ENCODE data around the gene RPRD2. TPM values are rescaled to one million over a fixed set of nuclear protein-coding genes. Genes with fewer than 3 reads are reported as not detected.
A peak's percentile ranks its signal among the peaks of the same experiment; 100 is the strongest.

The RPRD2 gene
- polyA plus RNA-seq, 1 experiment, result 19.7 TPM

- CTCF ChIA-PET, result no interaction called here
- H3K9me3 ChIP-seq (ENCODE audit: control insufficient read depth, insufficient read depth, low read length), result no peaks in the 10 kb centered on the region
- TF ChIP-seq, protein P1, sequence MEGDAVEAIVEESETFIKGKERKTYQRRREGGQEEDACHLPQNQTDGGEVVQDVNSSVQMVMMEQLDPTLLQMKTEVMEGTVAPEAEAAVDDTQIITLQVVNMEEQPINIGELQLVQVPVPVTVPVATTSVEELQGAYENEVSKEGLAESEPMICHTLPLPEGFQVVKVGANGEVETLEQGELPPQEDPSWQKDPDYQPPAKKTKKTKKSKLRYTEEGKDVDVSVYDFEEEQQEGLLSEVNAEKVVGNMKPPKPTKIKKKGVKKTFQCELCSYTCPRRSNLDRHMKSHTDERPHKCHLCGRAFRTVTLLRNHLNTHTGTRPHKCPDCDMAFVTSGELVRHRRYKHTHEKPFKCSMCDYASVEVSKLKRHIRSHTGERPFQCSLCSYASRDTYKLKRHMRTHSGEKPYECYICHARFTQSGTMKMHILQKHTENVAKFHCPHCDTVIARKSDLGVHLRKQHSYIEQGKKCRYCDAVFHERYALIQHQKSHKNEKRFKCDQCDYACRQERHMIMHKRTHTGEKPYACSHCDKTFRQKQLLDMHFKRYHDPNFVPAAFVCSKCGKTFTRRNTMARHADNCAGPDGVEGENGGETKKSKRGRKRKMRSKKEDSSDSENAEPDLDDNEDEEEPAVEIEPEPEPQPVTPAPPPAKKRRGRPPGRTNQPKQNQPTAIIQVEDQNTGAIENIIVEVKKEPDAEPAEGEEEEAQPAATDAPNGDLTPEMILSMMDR (IDR thresholded peaks at IDR 0.05; ENCODE audit: low read depth, low read length), result no peak
- POLR2A ChIA-PET, result no interaction called here
- H3K27me3 ChIP-seq (ENCODE audit: control insufficient read depth, insufficient read depth, low read length), result no peaks in the 10 kb centered on the region
- no peak for DNase-seq (ENCODE audit: low read depth, low spot score)
- no peak overlapping the region for H3K27ac ChIP-seq (ENCODE audit: low read depth, low read length)
- H3K4me3 ChIP-seq (ENCODE audit: low read depth, low read length), result no peak overlapping the region
Measured at GRCh38 chr1:150505431-150505830, 141.5 kb downstream of the RPRD2 start.

DNA sequence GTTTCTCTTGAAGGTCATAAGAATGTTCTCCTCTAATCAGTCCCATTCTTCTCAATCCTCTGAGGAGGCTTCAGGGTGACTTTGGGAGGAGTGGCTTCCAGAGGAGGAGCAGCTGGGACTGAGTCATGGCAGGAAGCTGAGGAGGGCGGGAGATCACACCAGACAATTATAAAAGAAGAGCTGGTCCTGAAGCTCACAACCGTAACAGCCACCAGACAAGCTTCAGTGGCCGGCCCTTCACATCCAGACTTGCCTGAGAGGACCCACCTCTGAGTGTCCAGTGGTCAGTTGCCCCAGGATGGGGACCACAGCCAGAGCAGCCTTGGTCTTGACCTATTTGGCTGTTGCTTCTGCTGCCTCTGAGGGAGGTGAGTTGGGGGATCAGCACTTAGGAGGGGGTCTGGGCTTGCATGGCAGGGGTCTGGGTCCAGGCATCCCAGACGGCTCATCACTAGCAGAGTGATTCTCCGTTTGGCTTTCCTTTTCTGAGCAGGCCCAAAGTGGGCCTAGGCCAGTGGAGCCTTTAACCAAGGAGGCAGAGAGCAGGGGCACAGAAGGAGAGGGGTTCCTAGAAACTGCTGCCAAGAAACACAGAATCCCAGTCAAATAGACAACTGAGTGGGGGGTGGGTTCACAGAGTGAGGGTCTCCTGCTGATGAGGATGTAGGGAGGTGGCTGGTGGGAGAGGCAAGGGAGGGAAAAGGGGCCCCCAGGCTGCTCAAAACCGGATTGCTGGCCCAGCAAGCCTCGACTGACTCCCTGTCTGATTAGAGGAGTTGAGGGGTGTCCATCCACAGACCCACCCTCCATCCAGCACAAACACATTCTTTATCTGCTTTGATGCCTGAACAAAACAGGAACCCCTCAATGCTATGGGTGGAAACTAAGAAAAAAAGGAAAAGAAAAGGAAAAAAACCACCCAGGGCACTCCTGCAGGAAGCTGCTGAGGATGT lies 144.2 kb downstream of the RPRD2 start, which contains the start of gene ECM1:
Gene ECM1 (plus strand): TSS at position 198 of the 953 bp plus-strand sequence. CDS start 101 bp downstream, at position 299.
- DNase-seq (ENCODE audit: low read depth, low spot score), result peak; percentile 46
- H3K4me3 ChIP-seq (ENCODE audit: low read depth, low read length), result peak within 1 kb of the TSS; percentile 70
- TF ChIP-seq, protein P1 (IDR thresholded peaks at IDR 0.05; ENCODE audit: low read depth, low read length), result no peak
- ChIA-PET CTCF (interaction anchor here (1.5 kb wide), 1 partner anchor 22 kb away, joined by 4 read pairs; no protein-coding TSS in a partner anchor), POLR2A (interaction anchor here (0.5 to 1.6 kb wide), 7 partner anchors 8 to 647 kb away, joined by 3 to 9 read pairs (median 4); partner anchors contain the start of genes FALEC and TARS2)
- no peaks in the 10 kb centered on the region for H3K27me3 ChIP-seq (ENCODE audit: control insufficient read depth, insufficient read depth, low read length)
- no peaks in the 10 kb centered on the region for H3K9me3 ChIP-seq (ENCODE audit: control insufficient read depth, insufficient read depth, low read length)
- H3K27ac ChIP-seq (ENCODE audit: low read depth, low read length), result peak within 1 kb of the TSS; percentile 73

DNA sequence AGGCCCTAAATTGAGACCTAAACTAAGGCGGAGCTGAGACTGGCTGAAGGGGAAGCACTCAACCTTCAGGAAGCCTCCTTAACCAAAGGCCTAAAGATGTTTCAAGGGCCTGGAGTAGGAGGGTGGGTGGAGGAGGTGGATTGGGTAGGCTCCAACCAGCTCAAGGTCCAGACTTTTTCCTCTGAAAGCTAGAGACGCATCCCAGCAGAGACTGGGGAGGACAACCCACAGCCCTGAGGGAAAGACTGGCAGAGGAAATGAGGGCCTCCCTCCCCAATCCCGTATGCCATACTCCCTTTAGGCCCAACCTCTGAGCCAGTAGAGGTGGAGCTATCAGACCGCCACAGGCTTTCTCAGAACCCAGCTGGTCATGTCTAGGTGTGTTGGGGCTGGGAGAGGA lies 145.0 kb downstream of the RPRD2 start:
- Histone ChIP-seq H3K4me3 (ENCODE audit: low read depth, low read length) (peak overlapping the region; percentile 70), H3K9me3 (ENCODE audit: control insufficient read depth, insufficient read depth, low read length) (no peaks in the 10 kb centered on the region), H3K27me3 (ENCODE audit: control insufficient read depth, insufficient read depth, low read length) (no peaks in the 10 kb centered on the region), H3K27ac (ENCODE audit: low read depth, low read length) (no peak overlapping the region)
- ChIA-PET CTCF (interaction anchor here (1.2 to 1.5 kb wide), 2 partner anchors 21 to 52 kb away, joined by 4 read pairs; no protein-coding TSS in a partner anchor), POLR2A (interaction anchor here (1.0 kb wide), 1 partner anchor 22 kb away, joined by 4 read pairs; the partner anchor contains the start of gene TARS2)
- DNase-seq (ENCODE audit: low read depth, low spot score), result no peak
- TF ChIP-seq, protein P1 (IDR thresholded peaks at IDR 0.05; ENCODE audit: low read depth, low read length), result no peak

DNA sequence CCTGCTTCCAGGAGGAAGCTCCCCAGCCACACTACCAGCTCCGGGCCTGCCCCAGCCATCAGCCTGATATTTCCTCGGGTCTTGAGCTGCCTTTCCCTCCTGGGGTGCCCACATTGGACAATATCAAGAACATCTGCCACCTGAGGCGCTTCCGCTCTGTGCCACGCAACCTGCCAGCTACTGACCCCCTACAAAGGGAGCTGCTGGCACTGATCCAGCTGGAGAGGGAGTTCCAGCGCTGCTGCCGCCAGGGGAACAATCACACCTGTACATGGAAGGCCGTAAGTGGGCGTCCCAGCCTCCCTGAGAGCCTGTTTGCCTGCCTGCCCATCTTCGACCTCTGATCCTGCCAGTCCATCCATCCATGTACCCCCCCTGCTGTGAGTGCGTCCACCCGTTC lies 147.6 kb downstream of the RPRD2 start:
- Histone ChIP-seq H3K4me3 (ENCODE audit: low read depth, low read length) (no peak overlapping the region), H3K27ac (ENCODE audit: low read depth, low read length) (no peak overlapping the region), H3K27me3 (ENCODE audit: control insufficient read depth, insufficient read depth, low read length) (no peaks in the 10 kb centered on the region), H3K9me3 (ENCODE audit: control insufficient read depth, insufficient read depth, low read length) (no peaks in the 10 kb centered on the region)
- TF ChIP-seq, protein P1 (IDR thresholded peaks at IDR 0.05; ENCODE audit: low read depth, low read length), result no peak
- CTCF ChIA-PET, result interaction anchor here (0.8 kb wide), 1 partner anchor 21 kb away, joined by 3 read pairs; no protein-coding TSS in a partner anchor
- DNase-seq (ENCODE audit: low read depth, low spot score), result no peak
- POLR2A ChIA-PET, result no interaction called here
